Uterus (tissue), 4 donors: ENCODE measurements around the gene ZNF536. TPM values are rescaled to one million over a fixed set of nuclear protein-coding genes. Genes with fewer than 3 reads are reported as not detected.

Experiments
- DNase-seq, 2 donors: peaks; one replicate each; pipeline ENCODE4 v3.0.0-alpha.2; 2019 to 2020
- H3K27ac ChIP-seq, 2 donors: fragments of 200-600 bp; sonication (generic); 1 replicate in 1 of 2; 2 replicates in 1 of 2; pipeline ENCODE4 v1.5.1; 2016 to 2018
- H3K27me3 ChIP-seq, 2 donors: fragments of 200-600 bp; sonication (generic); one replicate each; pipeline ENCODE4 v1.5.1; 2018 to 2019; ENCODE audit warnings: control low read depth in 1 of 2
- H3K36me3 ChIP-seq, 2 donors: fragments of 200-600 bp; sonication (generic); one replicate each; pipeline ENCODE4 v1.5.1; 2019; ENCODE audit warnings: control low read depth in 1 of 2
- H3K4me1 ChIP-seq, 2 donors: fragments of 200-600 bp; sonication (generic); one replicate each; pipeline ENCODE4 v1.5.1; 2018 to 2019; ENCODE audit warnings: control low read depth in 1 of 2
- H3K4me3 ChIP-seq, 2 donors: fragments of 200-600 bp; sonication (generic); 1 replicate in 1 of 2; 2 replicates in 1 of 2; pipeline ENCODE4 v1.5.1; 2018 to 2019; ENCODE audit warnings: mild to moderate bottlenecking in 1 of 2
- H3K9me3 ChIP-seq, 2 donors: fragments of 200-600 bp; sonication (generic); one replicate each; pipeline ENCODE4 v1.5.1; 2019; ENCODE audit warnings: control low read depth in 1 of 2
- POLR2A ChIP-seq, 2 donors: fragments of 450-650 bp; IDR thresholded peaks; one replicate each; pipeline ENCODE4 v1.6.1; 2016; ENCODE audit warnings: antibody characterized with exemption in 2 of 2, mild to moderate bottlenecking in 1 of 2, moderate library complexity in 1 of 2
- intact Hi-C: fragments of 100-400 bp; cut with DNase I; formaldehyde crosslinking; loops from one replicate; pipeline ENCODE4 v1.15.1; 2023; ENCODE audit warnings: low total_unique reads
- total RNA-seq, 4 donors: library from RNA; depleted of rRNA in 3 of 4; stranded (reverse); fragments of >200 nt in 3 of 4; gene quantifications; one replicate each; pipeline versions ENCODE4 v1.1.0 to v1.2.4, GENCODE V29; 2014 to 2023
- TF ChIP-seq, protein P1 (sequence below), 4 experiments: fragments of 200-600 bp in 2 of 4; fragments of 450-650 bp in 2 of 4; sonication (generic) in 2 of 4; IDR thresholded peaks; one replicate each; pipeline ENCODE4 v1.5.1; 2016 to 2019; ENCODE audit warnings: antibody characterized with exemption in 4 of 4, mild to moderate bottlenecking in 2 of 4, moderate library complexity in 1 of 4
- donor health status: DM: yes; HTN: yes; CAD: no.

The ZNF536 gene
- total RNA-seq, 4 donors from 2014 or later = 0.67 to 3.3 (median 2.8) TPM; not detected in 1

- TF ChIP-seq POLR2A (IDR thresholded peaks at IDR 0.05) = no peak
- TF ChIP-seq, protein P1, sequence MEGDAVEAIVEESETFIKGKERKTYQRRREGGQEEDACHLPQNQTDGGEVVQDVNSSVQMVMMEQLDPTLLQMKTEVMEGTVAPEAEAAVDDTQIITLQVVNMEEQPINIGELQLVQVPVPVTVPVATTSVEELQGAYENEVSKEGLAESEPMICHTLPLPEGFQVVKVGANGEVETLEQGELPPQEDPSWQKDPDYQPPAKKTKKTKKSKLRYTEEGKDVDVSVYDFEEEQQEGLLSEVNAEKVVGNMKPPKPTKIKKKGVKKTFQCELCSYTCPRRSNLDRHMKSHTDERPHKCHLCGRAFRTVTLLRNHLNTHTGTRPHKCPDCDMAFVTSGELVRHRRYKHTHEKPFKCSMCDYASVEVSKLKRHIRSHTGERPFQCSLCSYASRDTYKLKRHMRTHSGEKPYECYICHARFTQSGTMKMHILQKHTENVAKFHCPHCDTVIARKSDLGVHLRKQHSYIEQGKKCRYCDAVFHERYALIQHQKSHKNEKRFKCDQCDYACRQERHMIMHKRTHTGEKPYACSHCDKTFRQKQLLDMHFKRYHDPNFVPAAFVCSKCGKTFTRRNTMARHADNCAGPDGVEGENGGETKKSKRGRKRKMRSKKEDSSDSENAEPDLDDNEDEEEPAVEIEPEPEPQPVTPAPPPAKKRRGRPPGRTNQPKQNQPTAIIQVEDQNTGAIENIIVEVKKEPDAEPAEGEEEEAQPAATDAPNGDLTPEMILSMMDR (IDR thresholded peaks at IDR 0.05) = no peak
- Histone ChIP-seq H3K9me3 (no peaks in the 10 kb centered on the region), H3K27ac (no peak overlapping the region), H3K36me3 (no peaks in the 10 kb centered on the region), H3K4me3 (no peak overlapping the region), H3K27me3 (no peaks in the 10 kb centered on the region), H3K4me1 (no peaks in the 10 kb centered on the region)
- intact Hi-C loops = no loop called here
- DNase-seq = no peak
Observed at GRCh38 chr19:30519607-30520205, 147.5 kb downstream of the ZNF536 start.

DNA sequence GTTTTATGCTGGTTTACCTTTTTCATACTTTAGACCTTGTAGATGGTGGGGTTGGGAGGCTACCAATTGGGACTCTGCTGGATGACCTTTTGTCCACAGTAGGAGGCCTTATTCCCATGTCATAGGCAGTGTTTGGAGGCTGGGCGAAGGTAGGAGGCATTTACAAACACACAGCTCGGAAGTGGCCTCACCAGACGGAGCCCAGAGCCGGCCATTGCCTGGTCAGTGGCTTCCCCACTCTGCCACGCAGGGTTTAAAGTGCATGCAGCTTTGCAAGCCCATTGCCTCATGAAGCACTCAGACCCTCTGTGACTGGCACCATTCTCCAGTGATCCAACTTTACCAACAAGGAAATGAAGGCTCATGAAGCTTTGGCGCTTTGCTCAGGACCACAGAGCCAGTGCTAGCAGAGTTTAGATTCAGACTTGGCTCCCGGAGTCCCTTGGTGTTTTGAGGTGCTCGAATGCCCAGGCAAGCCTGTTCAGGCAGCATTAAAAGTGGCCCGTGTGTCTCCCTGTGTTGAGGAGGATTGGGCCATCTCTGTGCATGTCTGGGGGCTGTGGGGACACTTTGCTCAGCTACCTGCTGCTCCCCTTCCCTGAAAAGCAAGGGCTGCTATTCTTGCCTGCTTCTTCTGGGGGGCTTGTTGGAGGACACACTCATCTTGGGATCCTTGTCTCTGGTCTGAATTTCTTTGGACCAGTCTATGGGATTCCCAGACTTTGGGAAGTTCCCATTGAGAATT lies 148.7 kb downstream of the ZNF536 start:
- TF ChIP-seq POLR2A (IDR thresholded peaks at IDR 0.05) = no peak
- TF ChIP-seq, protein P1 (IDR thresholded peaks at IDR 0.05) = no peak
- no peaks in the 10 kb centered on the region for H3K27me3 ChIP-seq
- H3K27ac ChIP-seq = no peak overlapping the region
- no peak for DNase-seq
- H3K4me3 ChIP-seq = no peak overlapping the region
- H3K9me3 ChIP-seq = no peaks in the 10 kb centered on the region
- no peaks in the 10 kb centered on the region for H3K4me1 ChIP-seq
- H3K36me3 ChIP-seq = no peaks in the 10 kb centered on the region
- intact Hi-C loops = no loop called here

DNA sequence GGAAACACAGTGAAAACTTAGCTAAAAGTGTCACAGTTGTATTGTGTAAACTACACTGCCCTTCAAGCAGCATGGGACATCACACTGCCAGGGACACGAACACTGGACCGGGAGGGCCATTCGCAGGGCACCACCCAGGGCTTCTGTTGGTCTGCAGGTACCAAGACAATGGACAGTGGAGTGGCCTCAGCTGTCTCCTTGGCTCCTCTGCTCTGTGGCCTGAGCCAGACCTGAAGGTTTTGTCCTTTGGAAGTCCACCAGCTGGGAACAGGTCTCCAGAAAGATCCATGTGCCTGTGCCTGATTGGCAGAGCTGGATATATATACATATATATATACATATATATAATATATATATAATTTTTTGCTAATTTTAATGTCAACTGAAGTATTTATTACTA lies 149.8 kb downstream of the ZNF536 start:
- no peak for DNase-seq
- H3K27me3 ChIP-seq = no peaks in the 10 kb centered on the region
- intact Hi-C loops = no loop called here

GRCh38 chr19:30522341-30522740 lies 150.2 kb downstream of the ZNF536 start:
- no peaks in the 10 kb centered on the region for H3K36me3 ChIP-seq
- no peak overlapping the region for H3K4me3 ChIP-seq
- no peaks in the 10 kb centered on the region for H3K27me3 ChIP-seq
- no peaks in the 10 kb centered on the region for H3K9me3 ChIP-seq
- intact Hi-C loops = no loop called here
- TF ChIP-seq, protein P1 (IDR thresholded peaks at IDR 0.05) = no peak
- no peak for TF ChIP-seq POLR2A (IDR thresholded peaks at IDR 0.05)
- no peak overlapping the region for H3K27ac ChIP-seq
- DNase-seq = no peak
- no peaks in the 10 kb centered on the region for H3K4me1 ChIP-seq

More for the DNA sequence above, 149.8 kb downstream of the ZNF536 start:
- H3K4me3 ChIP-seq = no peak overlapping the region
- TF ChIP-seq, protein P1 (IDR thresholded peaks at IDR 0.05) = no peak
- no peak for TF ChIP-seq POLR2A (IDR thresholded peaks at IDR 0.05)
- H3K9me3 ChIP-seq = no peaks in the 10 kb centered on the region
- no peaks in the 10 kb centered on the region for H3K36me3 ChIP-seq
- H3K27ac ChIP-seq = no peak overlapping the region
- H3K4me1 ChIP-seq = no peaks in the 10 kb centered on the region

DNA sequence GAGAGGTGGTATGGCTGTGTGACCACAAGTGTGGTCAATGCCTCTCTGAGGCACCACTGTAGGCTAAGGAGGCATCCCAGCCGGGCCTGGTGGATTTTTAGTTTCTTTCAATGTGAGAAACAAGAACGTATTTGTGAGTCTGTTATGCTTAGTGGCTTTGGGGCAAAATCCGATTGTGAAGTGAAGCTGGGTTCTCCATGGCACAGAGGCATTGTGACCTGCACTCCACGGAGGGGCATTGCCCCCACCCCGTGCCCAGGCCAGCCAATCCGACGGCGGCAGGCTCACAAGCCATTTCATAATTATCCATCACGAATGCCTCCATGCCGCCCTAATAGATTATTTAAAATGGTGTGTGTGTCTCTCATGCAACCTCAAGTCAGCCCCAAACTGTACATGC lies 151.6 kb downstream of the ZNF536 start:
- H3K27me3 ChIP-seq = no peaks in the 10 kb centered on the region
- intact Hi-C loops = no loop called here
- no peaks in the 10 kb centered on the region for H3K9me3 ChIP-seq
- TF ChIP-seq POLR2A (IDR thresholded peaks at IDR 0.05) = no peak
- TF ChIP-seq, protein P1 (IDR thresholded peaks at IDR 0.05) = no peak
- no peaks in the 10 kb centered on the region for H3K4me1 ChIP-seq
- H3K27ac ChIP-seq = no peak overlapping the region
- no peaks in the 10 kb centered on the region for H3K36me3 ChIP-seq
- H3K4me3 ChIP-seq = no peak overlapping the region
- no peak for DNase-seq
